GM12891 (cell line): ENCODE data around the gene COMTD1.
"Not testable (repeated sequence)": the region's sequence is repeated elsewhere in the genome, so short reads cannot be mapped to it uniquely, and the experiment has no call there.

ENCODE experiments used
- PAX5 ChIP-seq: IDR thresholded peaks from 2 replicates; pipeline ENCODE4 v1.6.1; 2011; ENCODE audit warnings: low read length, moderate library complexity, mild to moderate bottlenecking; ENCODE audit not compliant: insufficient read depth, severe bottlenecking
- POLR2A ChIP-seq: IDR thresholded peaks from 2 replicates; pipeline ENCODE4 v1.6.1; 2011; ENCODE audit warnings: low read depth, low read length, control low read depth
- POLR2AphosphoS5 ChIP-seq: IDR thresholded peaks from 2 replicates; pipeline ENCODE4 v1.6.1; 2011; ENCODE audit warnings: low read depth, low read length, control low read depth
- POU2F2 ChIP-seq: IDR thresholded peaks from 2 replicates; pipeline ENCODE4 v1.6.1; 2011; ENCODE audit warnings: low read depth, mild to moderate bottlenecking, control low read depth, low read length, moderate library complexity
- SPI1 ChIP-seq: IDR thresholded peaks from 2 replicates; pipeline ENCODE4 v1.6.1; 2011; ENCODE audit warnings: low read depth, low read length, control low read depth
- TAF1 ChIP-seq: IDR thresholded peaks from 2 replicates; pipeline ENCODE4 v1.6.1; 2011; ENCODE audit warnings: low read depth, low read length, control low read depth

DNA sequence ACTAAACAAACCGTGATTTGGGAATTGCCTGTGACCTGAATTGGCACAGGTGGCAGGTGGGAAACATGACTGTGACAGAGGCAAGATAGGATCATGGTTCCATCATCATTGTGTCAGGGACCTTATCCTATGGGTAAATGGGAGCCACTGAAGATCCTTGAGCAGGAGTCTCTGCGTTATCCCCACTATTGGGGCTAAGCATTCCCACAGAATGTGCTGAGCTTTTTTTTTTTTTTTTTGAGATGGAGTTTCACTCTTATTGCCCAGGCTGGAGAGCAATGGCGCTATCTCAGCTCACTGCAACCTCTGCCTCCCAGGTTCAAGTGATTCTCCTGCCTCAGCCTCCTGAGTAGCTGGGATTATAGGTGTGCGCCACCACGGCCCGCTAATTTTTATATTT, 35.8 kb downstream of the COMTD1 start:
- TF ChIP-seq POLR2A, SPI1, POLR2AphosphoS5, TAF1, POU2F2, PAX5: not testable (repeated sequence)
